Measurements from ENCODE around the gene HHIPL1. TPM values are rescaled to one million over a fixed set of nuclear protein-coding genes. Genes with fewer than 3 reads are reported as not detected.

Gene HHIPL1
- total RNA-seq, 1 donor: 3.9 TPM

GRCh38 chr14:99674776-99675381 lies 29.9 kb downstream of the HHIPL1 start:
- no peak for DNase-seq (ENCODE audit: low read depth)
- TF ChIP-seq CTCF (IDR thresholded peaks at IDR 0.05; ENCODE audit: insufficient read depth, low read depth, low read length): no peak
- H3K4me3 ChIP-seq (ENCODE audit: low read depth, low read length): no peak overlapping the region

GRCh38 chr14:99675382-99675835 lies 30.5 kb downstream of the HHIPL1 start:
- no peak overlapping the region for H3K4me3 ChIP-seq (ENCODE audit: low read depth, low read length)
- TF ChIP-seq CTCF (IDR thresholded peaks at IDR 0.05; ENCODE audit: insufficient read depth, low read depth, low read length): no peak
- DNase-seq (ENCODE audit: low read depth): no peak

GRCh38 chr14:99675951-99676350 lies 31.0 kb downstream of the HHIPL1 start:
- DNase-seq (ENCODE audit: low read depth): no peak
- H3K4me3 ChIP-seq (ENCODE audit: low read depth, low read length): no peak overlapping the region

GRCh38 chr14:99676657-99677056 lies 31.7 kb downstream of the HHIPL1 start:
- H3K4me3 ChIP-seq (ENCODE audit: low read depth, low read length): no peak overlapping the region
- DNase-seq (ENCODE audit: low read depth): no peak
- TF ChIP-seq CTCF (IDR thresholded peaks at IDR 0.05; ENCODE audit: insufficient read depth, low read depth, low read length): no peak

More at GRCh38 chr14:99675951-99676350, 31.0 kb downstream of the HHIPL1 start:
- no peak for TF ChIP-seq CTCF (IDR thresholded peaks at IDR 0.05; ENCODE audit: insufficient read depth, low read depth, low read length)

GRCh38 chr14:99677231-99678140 lies 32.6 kb downstream of the HHIPL1 start:
- no peak for TF ChIP-seq CTCF (IDR thresholded peaks at IDR 0.05; ENCODE audit: insufficient read depth, low read depth, low read length)
- no peak for DNase-seq (ENCODE audit: low read depth)
- H3K4me3 ChIP-seq (ENCODE audit: low read depth, low read length): no peak overlapping the region

- no peak overlapping the region for H3K4me3 ChIP-seq (ENCODE audit: low read depth, low read length)
- no peak for TF ChIP-seq CTCF (IDR thresholded peaks at IDR 0.05; ENCODE audit: insufficient read depth, low read depth, low read length)
- DNase-seq (ENCODE audit: low read depth): no peak
Observed at GRCh38 chr14:99678198-99678597, 33.3 kb downstream of the HHIPL1 start.

Data from fibroblast of villous mesenchyme (primary cell).